Cardiac muscle cell (in vitro differentiated cells and primary cell): Measurements from ENCODE around the gene CHAF1B. TPM values are rescaled to one million over a fixed set of nuclear protein-coding genes. Genes with fewer than 3 reads are reported as not detected.

Experiments used
- DNase-seq, 2 donors: peaks; one replicate each; pipeline versions ENCODE4 v3.0.0 to v3.0.0-alpha.2; 2010 to 2017; ENCODE audit warnings: low read depth in 1 of 2, low spot score in 1 of 2
- H3K27ac ChIP-seq: fragments of 200-600 bp; sonication (generic); 2 replicates; pipeline ENCODE4 v1.5.1; 2016
- H3K27me3 ChIP-seq: fragments of 200-600 bp; sonication (generic); 2 replicates; pipeline ENCODE4 v1.6.0; 2016; ENCODE audit warnings: control low read depth
- H3K36me3 ChIP-seq: fragments of 200-600 bp; sonication (generic); 2 replicates; pipeline ENCODE4 v1.5.1; 2016; ENCODE audit warnings: control low read depth
- H3K4me1 ChIP-seq: fragments of 200-600 bp; sonication (generic); 2 replicates; pipeline ENCODE4 v1.8.1; 2017; ENCODE audit warnings: low read depth, mild to moderate bottlenecking, mixed run types
- H3K4me3 ChIP-seq: fragments of 200-600 bp; sonication (generic); 2 replicates; pipeline ENCODE4 v1.5.1; 2016; ENCODE audit warnings: mild to moderate bottlenecking
- H3K9me3 ChIP-seq: fragments of 200-600 bp; sonication (generic); 2 replicates; pipeline ENCODE4 v1.5.1; 2017; ENCODE audit warnings: low read depth, mild to moderate bottlenecking, control low read depth
- polyA plus RNA-seq: library from polyadenylated mRNA; unstranded; fragments of >200 nt; fragmentation: Nextera tagmentation; extraction: Ambion mirVana; gene quantifications from 2 replicates; pipeline ENCODE4 v1.2.1, GENCODE V29; 2016
- total RNA-seq: library from RNA; depleted of rRNA; stranded (reverse); fragments of >200 nt; gene quantifications from 2 replicates; pipeline ENCODE4 v1.2.3, GENCODE V29; 2016
- TF ChIP-seq, protein P1 (sequence below): IDR thresholded peaks from 2 replicates; pipeline ENCODE4 v1.5.1; 2012; ENCODE audit warnings: low read depth, mild to moderate bottlenecking, low read length

The CHAF1B gene
- total and polyA plus RNA-seq, 2 experiments from 2014 or later = 3.1 to 5.0 TPM

GRCh38 chr21:36402339-36402738 lies 17.1 kb downstream of the CHAF1B start:
- H3K36me3 ChIP-seq = no peaks in the 10 kb centered on the region
- H3K4me3 ChIP-seq = no peak overlapping the region
- no peak for DNase-seq
- no peaks in the 10 kb centered on the region for H3K27me3 ChIP-seq
- H3K4me1 ChIP-seq = no peaks in the 10 kb centered on the region
- TF ChIP-seq, protein P1, sequence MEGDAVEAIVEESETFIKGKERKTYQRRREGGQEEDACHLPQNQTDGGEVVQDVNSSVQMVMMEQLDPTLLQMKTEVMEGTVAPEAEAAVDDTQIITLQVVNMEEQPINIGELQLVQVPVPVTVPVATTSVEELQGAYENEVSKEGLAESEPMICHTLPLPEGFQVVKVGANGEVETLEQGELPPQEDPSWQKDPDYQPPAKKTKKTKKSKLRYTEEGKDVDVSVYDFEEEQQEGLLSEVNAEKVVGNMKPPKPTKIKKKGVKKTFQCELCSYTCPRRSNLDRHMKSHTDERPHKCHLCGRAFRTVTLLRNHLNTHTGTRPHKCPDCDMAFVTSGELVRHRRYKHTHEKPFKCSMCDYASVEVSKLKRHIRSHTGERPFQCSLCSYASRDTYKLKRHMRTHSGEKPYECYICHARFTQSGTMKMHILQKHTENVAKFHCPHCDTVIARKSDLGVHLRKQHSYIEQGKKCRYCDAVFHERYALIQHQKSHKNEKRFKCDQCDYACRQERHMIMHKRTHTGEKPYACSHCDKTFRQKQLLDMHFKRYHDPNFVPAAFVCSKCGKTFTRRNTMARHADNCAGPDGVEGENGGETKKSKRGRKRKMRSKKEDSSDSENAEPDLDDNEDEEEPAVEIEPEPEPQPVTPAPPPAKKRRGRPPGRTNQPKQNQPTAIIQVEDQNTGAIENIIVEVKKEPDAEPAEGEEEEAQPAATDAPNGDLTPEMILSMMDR = no peak
- no peak overlapping the region for H3K27ac ChIP-seq
- no peaks in the 10 kb centered on the region for H3K9me3 ChIP-seq

GRCh38 chr21:36403713-36404112 lies 18.5 kb downstream of the CHAF1B start:
- Histone ChIP-seq H3K36me3 (no peaks in the 10 kb centered on the region), H3K27ac (no peak overlapping the region), H3K27me3 (no peaks in the 10 kb centered on the region), H3K4me3 (no peak overlapping the region), H3K9me3 (no peaks in the 10 kb centered on the region), H3K4me1 (no peaks in the 10 kb centered on the region)
- DNase-seq = no peak
- TF ChIP-seq, protein P1 = no peak

- Histone ChIP-seq H3K27ac (no peak overlapping the region), H3K36me3 (no peaks in the 10 kb centered on the region), H3K4me1 (no peaks in the 10 kb centered on the region), H3K4me3 (no peak overlapping the region), H3K27me3 (no peaks in the 10 kb centered on the region), H3K9me3 (no peaks in the 10 kb centered on the region)
- no peak for DNase-seq
- TF ChIP-seq, protein P1 = no peak
Measured at GRCh38 chr21:36408568-36408967, 23.4 kb downstream of the CHAF1B start.

DNA sequence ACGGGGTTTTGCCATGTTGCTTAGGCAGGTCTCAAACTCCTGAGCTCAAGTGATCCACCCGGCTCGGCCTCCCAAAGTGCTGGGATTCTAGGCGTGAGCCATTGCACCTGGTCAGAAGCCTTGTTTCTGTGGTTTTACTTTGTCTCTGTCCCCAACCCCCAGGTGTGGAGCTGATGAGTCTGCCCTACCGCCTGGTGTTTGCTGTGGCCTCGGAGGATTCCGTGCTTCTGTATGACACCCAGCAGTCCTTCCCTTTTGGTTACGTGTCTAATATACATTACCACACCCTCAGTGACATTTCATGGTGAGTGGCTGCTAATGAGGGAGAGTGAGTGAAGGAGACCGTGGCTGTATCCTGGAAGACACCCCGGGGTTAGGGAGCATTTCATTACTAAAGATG lies 26.1 kb downstream of the CHAF1B start:
- no peaks in the 10 kb centered on the region for H3K36me3 ChIP-seq
- no peak overlapping the region for H3K27ac ChIP-seq
- H3K27me3 ChIP-seq = no peaks in the 10 kb centered on the region
- no peaks in the 10 kb centered on the region for H3K9me3 ChIP-seq
- no peak for DNase-seq
- TF ChIP-seq, protein P1 = no peak
- no peak overlapping the region for H3K4me3 ChIP-seq
- peaks cover 4% of the 10 kb centered on the region for H3K4me1 ChIP-seq

DNA sequence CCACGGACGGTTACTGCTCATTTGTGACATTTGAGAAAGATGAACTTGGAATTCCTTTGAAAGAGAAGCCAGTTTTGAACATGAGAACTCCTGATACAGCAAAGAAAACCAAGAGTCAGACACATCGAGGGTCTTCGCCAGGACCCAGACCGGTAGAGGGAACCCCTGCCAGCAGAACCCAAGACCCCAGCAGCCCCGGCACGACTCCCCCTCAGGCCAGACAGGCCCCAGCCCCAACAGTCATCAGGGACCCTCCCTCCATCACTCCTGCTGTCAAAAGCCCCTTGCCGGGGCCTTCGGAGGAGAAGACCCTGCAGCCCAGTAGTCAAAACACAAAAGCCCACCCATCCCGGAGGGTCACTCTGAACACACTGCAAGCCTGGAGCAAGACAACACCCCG lies 27.7 kb downstream of the CHAF1B start:
- H3K4me3 ChIP-seq = no peak overlapping the region
- TF ChIP-seq, protein P1 = no peak

DNA sequence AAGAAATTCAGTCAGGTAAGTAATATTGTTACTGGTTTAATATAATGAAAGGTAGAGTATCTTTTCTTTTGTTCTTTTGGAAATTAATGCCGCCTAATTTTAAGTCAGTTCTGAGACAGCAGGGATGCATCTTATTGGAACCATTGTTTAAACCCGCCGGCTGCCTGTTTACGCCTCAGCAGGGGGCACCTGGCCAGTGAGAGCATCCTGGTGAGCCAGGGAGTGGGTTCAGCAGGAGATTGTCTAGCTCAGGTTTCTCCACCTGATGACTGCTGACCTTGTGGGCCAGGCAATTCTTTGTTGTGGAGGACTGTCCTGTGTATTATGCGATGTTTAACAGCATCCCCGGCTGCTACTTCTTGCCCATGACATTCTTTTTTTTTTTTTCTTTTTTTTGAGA lies 30.2 kb downstream of the CHAF1B start:
- Histone ChIP-seq H3K4me3 (no peak overlapping the region), H3K36me3 (no peaks in the 10 kb centered on the region), H3K4me1 (peaks cover 4% of the 10 kb centered on the region), H3K9me3 (no peaks in the 10 kb centered on the region), H3K27ac (no peak overlapping the region), H3K27me3 (no peaks in the 10 kb centered on the region)
- DNase-seq = no peak
- TF ChIP-seq, protein P1 = no peak

More for the DNA sequence above, 27.7 kb downstream of the CHAF1B start:
- Histone ChIP-seq H3K9me3 (no peaks in the 10 kb centered on the region), H3K36me3 (no peaks in the 10 kb centered on the region), H3K4me1 (peaks cover 4% of the 10 kb centered on the region), H3K27ac (no peak overlapping the region), H3K27me3 (no peaks in the 10 kb centered on the region)
- DNase-seq = no peak
